Measurements from ENCODE around the gene SBNO2.

SBNO2 gene

DNA sequence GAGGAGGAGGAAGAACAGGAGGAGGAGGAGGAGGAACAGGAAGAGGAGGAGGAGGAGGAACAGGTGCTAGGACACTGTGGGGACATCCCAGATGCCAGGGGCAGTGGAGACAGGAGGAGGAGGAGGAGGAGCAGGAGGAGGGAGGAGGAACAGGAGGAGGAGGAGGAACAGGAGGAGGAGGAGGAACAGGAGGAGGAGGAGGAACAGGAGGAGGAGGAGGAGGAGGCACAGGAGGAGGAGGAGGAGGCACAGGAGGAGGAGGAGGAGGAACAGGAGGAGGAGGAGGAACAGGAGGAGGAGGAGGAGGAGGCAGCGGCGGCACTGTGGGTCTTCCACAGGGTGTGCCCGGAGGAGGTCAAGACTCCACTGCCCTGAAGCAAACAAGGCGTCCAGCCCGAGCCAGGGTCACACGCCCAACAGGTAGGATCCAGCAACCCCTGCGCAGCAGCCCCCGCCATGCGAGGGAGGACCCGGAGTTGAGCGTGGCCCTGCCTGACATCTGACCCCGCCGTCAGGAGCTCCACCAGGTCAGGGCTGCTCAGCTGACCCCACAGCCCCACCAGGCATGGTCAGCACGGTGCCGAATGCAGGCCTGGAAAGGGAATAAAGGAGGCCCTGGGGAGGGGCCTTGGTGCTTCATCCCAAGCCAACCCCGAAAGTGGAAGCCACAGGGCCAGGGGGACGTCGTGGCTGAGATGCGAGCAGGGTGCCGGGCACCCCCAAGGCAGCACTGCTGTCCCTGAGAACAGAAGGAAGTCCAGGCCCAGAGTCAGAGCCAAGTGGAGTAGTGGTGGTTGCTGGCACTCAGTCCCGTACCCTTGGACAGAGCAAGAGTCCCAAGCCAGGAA is 9.2 kb downstream of the SBNO2 start:
- Histone ChIP-seq H3K4me3 (ENCODE audit: low read length in 2 of 2) (no peak overlapping the region), H3K27ac (ENCODE audit: low read length) (no peak overlapping the region), H3K27me3 (ENCODE audit: control insufficient read depth in 1 of 2, insufficient read depth in 2 of 2, low read length in 2 of 2) (no peaks in the 10 kb centered on the region), H3K9me3 (ENCODE audit: control insufficient read depth in 2 of 2, low read length in 2 of 2) (no peaks in the 10 kb centered on the region), H3K9ac (ENCODE audit: low read length in 2 of 2) (no peak overlapping the region), H3K36me3 (ENCODE audit: control insufficient read depth in 2 of 2, insufficient read depth in 2 of 2, low read length in 2 of 2) (no peaks in the 10 kb centered on the region), H3K4me1 (ENCODE audit: control insufficient read depth, insufficient read depth, low read length) (peaks cover 26% of the 10 kb centered on the region)

- no peaks in the 10 kb centered on the region for H3K27me3 ChIP-seq (ENCODE audit: control insufficient read depth in 1 of 2, insufficient read depth in 2 of 2, low read length in 2 of 2)
- H3K4me1 ChIP-seq (ENCODE audit: control insufficient read depth, insufficient read depth, low read length), result peaks cover 19% of the 10 kb centered on the region
- H3K4me3 ChIP-seq (ENCODE audit: low read length in 2 of 2), result no peak overlapping the region
- no peaks in the 10 kb centered on the region for H3K9me3 ChIP-seq (ENCODE audit: control insufficient read depth in 2 of 2, low read length in 2 of 2)
- no peak overlapping the region for H3K9ac ChIP-seq (ENCODE audit: low read length in 2 of 2)
- no peaks in the 10 kb centered on the region for H3K36me3 ChIP-seq (ENCODE audit: control insufficient read depth in 2 of 2, insufficient read depth in 2 of 2, low read length in 2 of 2)
- no peak overlapping the region for H3K27ac ChIP-seq (ENCODE audit: low read length)
These were observed 10.0 kb downstream of the SBNO2 start for GRCh38 chr19:1163934-1164683.

GRCh38 chr19:1163283-1163933 is 10.7 kb downstream of the SBNO2 start:
- Histone ChIP-seq H3K27me3 (ENCODE audit: control insufficient read depth in 1 of 2, insufficient read depth in 2 of 2, low read length in 2 of 2) (no peaks in the 10 kb centered on the region), H3K36me3 (ENCODE audit: control insufficient read depth in 2 of 2, insufficient read depth in 2 of 2, low read length in 2 of 2) (no peaks in the 10 kb centered on the region), H3K9ac (ENCODE audit: low read length in 2 of 2) (no peak overlapping the region), H3K9me3 (ENCODE audit: control insufficient read depth in 2 of 2, low read length in 2 of 2) (no peaks in the 10 kb centered on the region), H3K4me1 (ENCODE audit: control insufficient read depth, insufficient read depth, low read length) (peaks cover 15% of the 10 kb centered on the region), H3K27ac (ENCODE audit: low read length) (no peak overlapping the region), H3K4me3 (ENCODE audit: low read length in 2 of 2) (no peak overlapping the region)

- H3K9me3 ChIP-seq (ENCODE audit: control insufficient read depth in 2 of 2, low read length in 2 of 2), result no peaks in the 10 kb centered on the region
- no peaks in the 10 kb centered on the region for H3K36me3 ChIP-seq (ENCODE audit: control insufficient read depth in 2 of 2, insufficient read depth in 2 of 2, low read length in 2 of 2)
- peaks cover 7% of the 10 kb centered on the region for H3K4me1 ChIP-seq (ENCODE audit: control insufficient read depth, insufficient read depth, low read length)
- no peaks in the 10 kb centered on the region for H3K27me3 ChIP-seq (ENCODE audit: control insufficient read depth in 1 of 2, insufficient read depth in 2 of 2, low read length in 2 of 2)
- no peak overlapping the region for H3K4me3 ChIP-seq (ENCODE audit: low read length in 2 of 2)
- no peak overlapping the region for H3K9ac ChIP-seq (ENCODE audit: low read length in 2 of 2)
- H3K27ac ChIP-seq (ENCODE audit: low read length), result peak overlapping the region; percentile 24
These were observed 11.4 kb downstream of the SBNO2 start for GRCh38 chr19:1162404-1163282.

GRCh38 chr19:1161716-1162115 is 12.4 kb downstream of the SBNO2 start:
- Histone ChIP-seq H3K27ac (ENCODE audit: low read length) (no peak overlapping the region), H3K36me3 (ENCODE audit: control insufficient read depth in 2 of 2, insufficient read depth in 2 of 2, low read length in 2 of 2) (no peaks in the 10 kb centered on the region), H3K9me3 (ENCODE audit: control insufficient read depth in 2 of 2, low read length in 2 of 2) (no peaks in the 10 kb centered on the region), H3K9ac (ENCODE audit: low read length in 2 of 2) (no peak overlapping the region), H3K4me3 (ENCODE audit: low read length in 2 of 2) (no peak overlapping the region), H3K27me3 (ENCODE audit: control insufficient read depth in 1 of 2, insufficient read depth in 2 of 2, low read length in 2 of 2) (no peaks in the 10 kb centered on the region), H3K4me1 (ENCODE audit: control insufficient read depth, insufficient read depth, low read length) (peaks cover 5% of the 10 kb centered on the region)

GRCh38 chr19:1159864-1160595 is 14.0 kb downstream of the SBNO2 start:
- peaks cover 14% of the 10 kb centered on the region for H3K4me1 ChIP-seq (ENCODE audit: control insufficient read depth, insufficient read depth, low read length)
- no peaks in the 10 kb centered on the region for H3K9me3 ChIP-seq (ENCODE audit: control insufficient read depth in 2 of 2, low read length in 2 of 2)
- no peak overlapping the region for H3K27ac ChIP-seq (ENCODE audit: low read length)
- no peaks in the 10 kb centered on the region for H3K27me3 ChIP-seq (ENCODE audit: control insufficient read depth in 1 of 2, insufficient read depth in 2 of 2, low read length in 2 of 2)
- H3K9ac ChIP-seq (ENCODE audit: low read length in 2 of 2), result no peak overlapping the region
- no peaks in the 10 kb centered on the region for H3K36me3 ChIP-seq (ENCODE audit: control insufficient read depth in 2 of 2, insufficient read depth in 2 of 2, low read length in 2 of 2)
- H3K4me3 ChIP-seq (ENCODE audit: low read length in 2 of 2), result no peak overlapping the region

GRCh38 chr19:1158885-1159448 is 15.1 kb downstream of the SBNO2 start:
- no peaks in the 10 kb centered on the region for H3K36me3 ChIP-seq (ENCODE audit: control insufficient read depth in 2 of 2, insufficient read depth in 2 of 2, low read length in 2 of 2)
- H3K4me3 ChIP-seq (ENCODE audit: low read length in 2 of 2), result no peak overlapping the region
- H3K27me3 ChIP-seq (ENCODE audit: control insufficient read depth in 1 of 2, insufficient read depth in 2 of 2, low read length in 2 of 2), result no peaks in the 10 kb centered on the region
- H3K27ac ChIP-seq (ENCODE audit: low read length), result no peak overlapping the region
- no peak overlapping the region for H3K9ac ChIP-seq (ENCODE audit: low read length in 2 of 2)
- peaks cover 18% of the 10 kb centered on the region for H3K4me1 ChIP-seq (ENCODE audit: control insufficient read depth, insufficient read depth, low read length)
- no peaks in the 10 kb centered on the region for H3K9me3 ChIP-seq (ENCODE audit: control insufficient read depth in 2 of 2, low read length in 2 of 2)

GRCh38 chr19:1157931-1158884 is 15.9 kb downstream of the SBNO2 start:
- Histone ChIP-seq H3K4me1 (ENCODE audit: control insufficient read depth, insufficient read depth, low read length) (peaks cover 18% of the 10 kb centered on the region), H3K36me3 (ENCODE audit: control insufficient read depth in 2 of 2, insufficient read depth in 2 of 2, low read length in 2 of 2) (no peaks in the 10 kb centered on the region), H3K9ac (ENCODE audit: low read length in 2 of 2) (no peak overlapping the region), H3K27ac (ENCODE audit: low read length) (no peak overlapping the region), H3K9me3 (ENCODE audit: control insufficient read depth in 2 of 2, low read length in 2 of 2) (no peaks in the 10 kb centered on the region), H3K4me3 (ENCODE audit: low read length in 2 of 2) (no peak overlapping the region), H3K27me3 (ENCODE audit: control insufficient read depth in 1 of 2, insufficient read depth in 2 of 2, low read length in 2 of 2) (no peaks in the 10 kb centered on the region)

All from stomach smooth muscle (tissue), 2 donors.